A673 (cell line): ENCODE results near the gene PRKG1. TPM values are rescaled to one million over a fixed set of nuclear protein-coding genes. Genes with fewer than 3 reads are reported as not detected.

Source experiments
- BruUV-seq: library from RNA; stranded (reverse); fragments of 400-500 nt; replicated peaks from 2 replicates; lab custom pipeline; 2021; lab: Mats Ljungman, UMichigan
- CTCF ChIA-PET: fragments of 300-600 bp; sonication (Branson Sonifier 250); formaldehyde crosslinking; loops from one replicate; lab custom pipeline; 2022; ENCODE audit warnings: antibody characterized with exemption; lab: Charles Lee
- POLR2A ChIA-PET: fragments of 300-600 bp; sonication (Branson Sonifier 250); formaldehyde crosslinking; loops from one replicate; lab custom pipeline; 2022; ENCODE audit warnings: antibody characterized with exemption; ENCODE audit not compliant: low non-redundant PET; lab: Charles Lee
- DNase-seq: peaks from one replicate; pipeline ENCODE4 v3.0.0-alpha.2; 2015; ENCODE audit warnings: low spot score
- H3K27ac ChIP-seq: fragments of 200-600 bp; sonication (generic); 2 replicates; pipeline ENCODE4 v1.5.1; 2016; ENCODE audit warnings: mixed run types, low read depth, mild to moderate bottlenecking, mixed read lengths, antibody characterized with exemption, low read length; ENCODE audit not compliant: poor library complexity, severe bottlenecking
- H3K27me3 ChIP-seq: fragments of 200-600 bp; sonication (generic); replicated peaks from 2 replicates; pipeline ENCODE4 v1.6.1; 2017; ENCODE audit warnings: mixed run types, low read depth, mild to moderate bottlenecking, mixed read lengths, antibody characterized with exemption, low read length; ENCODE audit not compliant: insufficient read depth, poor library complexity
- H3K36me3 ChIP-seq: fragments of 200-600 bp; sonication (generic); 2 replicates; pipeline ENCODE4 v1.6.1; 2016; ENCODE audit warnings: mixed run types, mild to moderate bottlenecking, mixed read lengths, antibody characterized with exemption, low read length; ENCODE audit not compliant: insufficient read depth, poor library complexity, severe bottlenecking
- H3K4me1 ChIP-seq: fragments of 200-600 bp; sonication (generic); 2 replicates; pipeline ENCODE4 v1.6.1; 2017; ENCODE audit warnings: mixed run types, mild to moderate bottlenecking, mixed read lengths, antibody characterized with exemption, low read length; ENCODE audit not compliant: insufficient read depth, poor library complexity, severe bottlenecking
- H3K4me3 ChIP-seq: fragments of 200-600 bp; sonication (generic); 2 replicates; pipeline ENCODE4 v1.5.1; 2016; ENCODE audit warnings: low read depth, mixed run types, mild to moderate bottlenecking, mixed read lengths, low read length; ENCODE audit not compliant: poor library complexity, severe bottlenecking
- H3K9me3 ChIP-seq: fragments of 200-600 bp; sonication (generic); 2 replicates; pipeline ENCODE4 v1.6.1; 2016; ENCODE audit warnings: mixed run types, low read depth, mild to moderate bottlenecking, mixed read lengths, antibody characterized with exemption, low read length; ENCODE audit not compliant: poor library complexity, severe bottlenecking
- CTCF ChIP-seq: fragments of 300-800, 200-600 bp; sonication (generic); conservative IDR thresholded peaks from 2 replicates; pipeline ENCODE4 v1.5.1; 2017; ENCODE audit warnings: low read depth, mild to moderate bottlenecking, antibody characterized with exemption, low read length, moderate library complexity, mixed read lengths
- EZH2 ChIP-seq: fragments of 200-600 bp; sonication (generic); IDR thresholded peaks from 2 replicates; pipeline ENCODE4 v1.6.1; 2017; ENCODE audit warnings: borderline replicate concordance, low read depth, mild to moderate bottlenecking, mixed read lengths, antibody characterized with exemption, low read length; ENCODE audit not compliant: poor library complexity, severe bottlenecking
- intact Hi-C: fragments of 100-400 bp; cut with micrococcal nuclease; formaldehyde crosslinking; loops from one replicate; pipeline ENCODE4 v1.10.0; 2022; ENCODE audit not compliant: unreplicated experiment
- total RNA-seq: library from RNA; stranded (reverse); gene quantifications from 2 replicates; pipeline ENCODE4 v1.2.3, GENCODE V29; 2021

PRKG1 gene
- total RNA-seq, 1 experiment from 2014 or later: 0.58 TPM

GRCh38 chr10:51768886-51769465, 694.7 kb downstream of the PRKG1 start:
- H3K4me3 ChIP-seq: no peak overlapping the region
- no peak overlapping the region for H3K27ac ChIP-seq
- no peak for TF ChIP-seq EZH2
- TF ChIP-seq CTCF: no peak
- intact Hi-C loops: no loop called here
- no peaks in the 10 kb centered on the region for H3K4me1 ChIP-seq
- H3K9me3 ChIP-seq: no peaks in the 10 kb centered on the region
- CTCF ChIA-PET: no interaction called here
- no peaks in the 10 kb centered on the region for H3K27me3 ChIP-seq
- BruUV-seq: no TSS peak
- DNase-seq: no peak
- no peaks in the 10 kb centered on the region for H3K36me3 ChIP-seq
- POLR2A ChIA-PET: no interaction called here

- no peak overlapping the region for H3K4me3 ChIP-seq
- no peaks in the 10 kb centered on the region for H3K9me3 ChIP-seq
- intact Hi-C loops: no loop called here
- BruUV-seq: no TSS peak
- DNase-seq: no peak
- no peak for TF ChIP-seq CTCF
- no peak for TF ChIP-seq EZH2
- no peaks in the 10 kb centered on the region for H3K27me3 ChIP-seq
- H3K36me3 ChIP-seq: no peaks in the 10 kb centered on the region
- POLR2A ChIA-PET: no interaction called here
- no peak overlapping the region for H3K27ac ChIP-seq
- no peaks in the 10 kb centered on the region for H3K4me1 ChIP-seq
- CTCF ChIA-PET: no interaction called here
Measured at GRCh38 chr10:51770709-51771108, 696.4 kb downstream of the PRKG1 start.

GRCh38 chr10:51772387-51772786, 698.1 kb downstream of the PRKG1 start:
- POLR2A ChIA-PET: no interaction called here
- no TSS peak for BruUV-seq

More at GRCh38 chr10:51772387-51772786, 698.1 kb downstream of the PRKG1 start:
- H3K4me3 ChIP-seq: no peak overlapping the region
- no peak overlapping the region for H3K27ac ChIP-seq
- H3K4me1 ChIP-seq: no peaks in the 10 kb centered on the region
- no peaks in the 10 kb centered on the region for H3K9me3 ChIP-seq
- DNase-seq: no peak
- H3K27me3 ChIP-seq: no peaks in the 10 kb centered on the region
- CTCF ChIA-PET: no interaction called here
- TF ChIP-seq CTCF (no peak), EZH2 (no peak)
- no peaks in the 10 kb centered on the region for H3K36me3 ChIP-seq
- intact Hi-C loops: no loop called here
